Daoy (cell line): Measurements from ENCODE around the gene SELENON. TPM values are rescaled to one million over a fixed set of nuclear protein-coding genes. Genes with fewer than 3 reads are reported as not detected.

Experiments used
- DNase-seq: peaks from one replicate; pipeline ENCODE4 v3.0.0-alpha.2; 2015; ENCODE audit warnings: low read depth
- total RNA-seq: library from RNA; depleted of rRNA; stranded (reverse); fragments of >200 nt; shearing (Covaris generic); gene quantifications from 2 replicates; pipeline ENCODE4 v1.2.3, GENCODE V29; 2014

The SELENON gene
- total RNA-seq, 1 experiment from 2014 or later = 16.9 TPM

GRCh38 chr1:25809283-25809926 is 9.4 kb downstream of the SELENON start:
- DNase-seq = no peak

GRCh38 chr1:25809929-25810328 is 9.9 kb downstream of the SELENON start:
- no peak for DNase-seq

- peak; percentile 69 for DNase-seq
These were observed 10.6 kb downstream of the SELENON start for GRCh38 chr1:25810341-25811299.

GRCh38 chr1:25811384-25812082 is 11.5 kb downstream of the SELENON start:
- no peak for DNase-seq

GRCh38 chr1:25813071-25813733 is 13.2 kb downstream of the SELENON start:
- DNase-seq = no peak

GRCh38 chr1:25813734-25814471 is 13.9 kb downstream of the SELENON start:
- DNase-seq = no peak

GRCh38 chr1:25814549-25815087 is 14.6 kb downstream of the SELENON start:
- no peak for DNase-seq

GRCh38 chr1:25815208-25816111 is 15.5 kb downstream of the SELENON start:
- DNase-seq = no peak

GRCh38 chr1:25816112-25816718 is 16.2 kb downstream of the SELENON start:
- no peak for DNase-seq

- no peak for DNase-seq
These were observed 18.0 kb downstream of the SELENON start for GRCh38 chr1:25817840-25818501.

GRCh38 chr1:25818569-25818968 is 18.6 kb downstream of the SELENON start:
- no peak for DNase-seq

GRCh38 chr1:25819491-25820246 is 19.7 kb downstream of the SELENON start, which contains the start of gene MTFR1L:
Gene MTFR1L (plus strand): TSS chr1:25819954. CDS start chr1:25823105, 3,151 bp downstream.
- DNase-seq = peak; percentile 90

GRCh38 chr1:25820247-25821111 is 20.5 kb downstream of the SELENON start:
- peak; percentile 67 for DNase-seq

GRCh38 chr1:25821112-25821476 is 21.1 kb downstream of the SELENON start:
- no peak for DNase-seq

GRCh38 chr1:25821630-25822091 is 21.7 kb downstream of the SELENON start:
- DNase-seq = no peak

GRCh38 chr1:25825605-25826004 is 25.6 kb downstream of the SELENON start:
- no peak for DNase-seq

GRCh38 chr1:25826571-25826970 is 26.6 kb downstream of the SELENON start:
- DNase-seq = no peak
